HG03139 (cell line): ENCODE measurements around the gene C14orf93.

Experiments used
- ATAC-seq: cut with Tn5 transposase; IDR thresholded peaks from one replicate; pipeline ENCODE4 v1.9.1; 2021; ENCODE audit not compliant: unreplicated experiment

C14orf93 gene

GRCh38 chr14:23047034-23047634 lies 37.2 kb upstream of the C14orf93 start:
- no peak for ATAC-seq

GRCh38 chr14:23045419-23046357 lies 35.7 kb upstream of the C14orf93 start:
- ATAC-seq = no peak

GRCh38 chr14:23044840-23045239 lies 34.9 kb upstream of the C14orf93 start:
- ATAC-seq = no peak

GRCh38 chr14:23043754-23044153 lies 33.8 kb upstream of the C14orf93 start:
- no peak for ATAC-seq

GRCh38 chr14:23043145-23043544 lies 33.2 kb upstream of the C14orf93 start:
- no peak for ATAC-seq

GRCh38 chr14:23042162-23042965 lies 32.4 kb upstream of the C14orf93 start, which contains the start of gene PSMB11:
PSMB11 (plus strand) TSS chr14:23042212; CDS start chr14:23042226, 14 bp downstream.
- no peak for ATAC-seq

GRCh38 chr14:23041729-23042128 lies 31.8 kb upstream of the C14orf93 start:
- no peak for ATAC-seq

GRCh38 chr14:23040100-23040499 lies 30.2 kb upstream of the C14orf93 start:
- no peak for ATAC-seq

- no peak for ATAC-seq
Observed at GRCh38 chr14:23035303-23036144, 25.6 kb upstream of the C14orf93 start.

GRCh38 chr14:23034498-23035302 lies 24.8 kb upstream of the C14orf93 start, which contains the start of gene PSMB5:
PSMB5 (minus strand) TSS chr14:23034900; CDS start chr14:23034881, 19 bp downstream.
- peak; percentile 83 for ATAC-seq

- no peak for ATAC-seq
Observed at GRCh38 chr14:23033801-23034497, 24.0 kb upstream of the C14orf93 start.

- ATAC-seq = no peak
Observed at GRCh38 chr14:23033251-23033727, 23.3 kb upstream of the C14orf93 start.

GRCh38 chr14:23030936-23031335 lies 21.0 kb upstream of the C14orf93 start:
- ATAC-seq = no peak

GRCh38 chr14:23028799-23029198 lies 18.9 kb upstream of the C14orf93 start:
- ATAC-seq = no peak

GRCh38 chr14:23025151-23025814 lies 15.3 kb upstream of the C14orf93 start:
- no peak for ATAC-seq

GRCh38 chr14:23024612-23025075 lies 14.7 kb upstream of the C14orf93 start:
- no peak for ATAC-seq

GRCh38 chr14:23023795-23024152 lies 13.8 kb upstream of the C14orf93 start:
- ATAC-seq = no peak
